Measurements from ENCODE around the gene CTRB1.
"Not testable (repeated sequence)": the region's sequence is repeated elsewhere in the genome, so short reads cannot be mapped to it uniquely, and the experiment has no call there.

CTRB1 gene

DNA sequence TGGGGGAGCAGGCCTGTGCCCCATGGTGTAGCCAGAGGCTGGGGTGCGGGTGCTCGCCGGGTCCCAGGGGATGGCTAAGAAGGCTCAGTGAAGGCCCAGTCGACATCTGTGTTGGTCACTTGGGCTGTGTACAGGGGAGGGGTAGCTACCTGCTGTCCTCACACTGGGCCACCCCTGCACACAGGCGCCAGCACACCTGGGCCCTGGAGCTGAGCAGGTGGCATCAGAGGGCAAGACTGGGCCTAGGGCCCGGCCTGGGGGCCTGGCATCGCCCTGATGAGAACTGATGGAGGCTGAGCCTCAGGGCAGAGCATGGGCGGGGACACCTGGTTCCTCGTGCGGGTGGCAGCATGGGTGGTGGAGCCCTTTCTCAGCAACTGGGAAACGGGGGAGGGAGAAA, 11.0 kb upstream of the CTRB1 start:
- ChIA-PET CTCF (no interaction called here), POLR2A (no interaction called here)
- TF ChIP-seq LEF1 (IDR thresholded peaks at IDR 0.05; ENCODE audit: borderline replicate concordance) (no peak), HDGF (IDR thresholded peaks at IDR 0.05; ENCODE audit: borderline replicate concordance) (no peak)
- DNase-seq (ENCODE audit: extremely low spot score), result no peak

GRCh38 chr16:75208242-75208825, 10.5 kb upstream of the CTRB1 start:
- TF ChIP-seq BHLHE40 (IDR thresholded peaks at IDR 0.05; ENCODE audit: borderline replicate concordance) (no peak), SUZ12 (IDR thresholded peaks at IDR 0.05) (no peak), ELF4 (IDR thresholded peaks at IDR 0.05) (no peak), ZNF384 (IDR thresholded peaks at IDR 0.05) (no peak), LEF1 (IDR thresholded peaks at IDR 0.05; ENCODE audit: borderline replicate concordance) (no peak), HDGF (IDR thresholded peaks at IDR 0.05; ENCODE audit: borderline replicate concordance) (no peak), FOXA1 (IDR thresholded peaks at IDR 0.05) (no peak), TARDBP (IDR thresholded peaks at IDR 0.05) (no peak), FOXM1 (IDR thresholded peaks at IDR 0.05; ENCODE audit: borderline replicate concordance) (no peak), L3MBTL2 (conservative IDR thresholded peaks at IDR 0.05) (no peak), NFRKB (IDR thresholded peaks at IDR 0.05) (no peak), SP1 (IDR thresholded peaks at IDR 0.05) (no peak), CTBP1 (IDR thresholded peaks at IDR 0.05; ENCODE audit: borderline replicate concordance) (no peak), FOXK2 (IDR thresholded peaks at IDR 0.05) (no peak), ARNT (IDR thresholded peaks at IDR 0.05) (no peak)
- TF ChIP-seq, protein P1, sequence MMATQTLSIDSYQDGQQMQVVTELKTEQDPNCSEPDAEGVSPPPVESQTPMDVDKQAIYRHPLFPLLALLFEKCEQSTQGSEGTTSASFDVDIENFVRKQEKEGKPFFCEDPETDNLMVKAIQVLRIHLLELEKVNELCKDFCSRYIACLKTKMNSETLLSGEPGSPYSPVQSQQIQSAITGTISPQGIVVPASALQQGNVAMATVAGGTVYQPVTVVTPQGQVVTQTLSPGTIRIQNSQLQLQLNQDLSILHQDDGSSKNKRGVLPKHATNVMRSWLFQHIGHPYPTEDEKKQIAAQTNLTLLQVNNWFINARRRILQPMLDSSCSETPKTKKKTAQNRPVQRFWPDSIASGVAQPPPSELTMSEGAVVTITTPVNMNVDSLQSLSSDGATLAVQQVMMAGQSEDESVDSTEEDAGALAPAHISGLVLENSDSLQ (IDR thresholded peaks at IDR 0.05), result no peak
- no peak for DNase-seq (ENCODE audit: extremely low spot score)
- CTCF ChIA-PET, result no interaction called here
- POLR2A ChIA-PET, result interaction anchor here (0.6 kb wide), 1 partner anchor 224 kb away, joined by 3 read pairs; no protein-coding TSS in a partner anchor

GRCh38 chr16:75208861-75209505, 9.8 kb upstream of the CTRB1 start:
- ChIA-PET CTCF (no interaction called here), POLR2A (interaction anchor here (0.6 kb wide), 1 partner anchor 224 kb away, joined by 3 read pairs; no protein-coding TSS in a partner anchor)
- DNase-seq (ENCODE audit: extremely low spot score), result no peak
- TF ChIP-seq BHLHE40 (IDR thresholded peaks at IDR 0.05; ENCODE audit: borderline replicate concordance), result no peak
- no peak for TF ChIP-seq ELF4 (IDR thresholded peaks at IDR 0.05)
- no peak for TF ChIP-seq FOXK2 (IDR thresholded peaks at IDR 0.05)
- TF ChIP-seq SUZ12 (IDR thresholded peaks at IDR 0.05), result no peak
- TF ChIP-seq SP1 (IDR thresholded peaks at IDR 0.05), result no peak
- TF ChIP-seq TARDBP (IDR thresholded peaks at IDR 0.05), result no peak
- no peak for TF ChIP-seq L3MBTL2 (conservative IDR thresholded peaks at IDR 0.05)
- TF ChIP-seq ARNT (IDR thresholded peaks at IDR 0.05), result no peak
- TF ChIP-seq LEF1 (IDR thresholded peaks at IDR 0.05; ENCODE audit: borderline replicate concordance), result no peak
- TF ChIP-seq, protein P1 (IDR thresholded peaks at IDR 0.05), result no peak
- no peak for TF ChIP-seq NFRKB (IDR thresholded peaks at IDR 0.05)
- no peak for TF ChIP-seq CTBP1 (IDR thresholded peaks at IDR 0.05; ENCODE audit: borderline replicate concordance)
- TF ChIP-seq FOXM1 (IDR thresholded peaks at IDR 0.05; ENCODE audit: borderline replicate concordance), result no peak
- TF ChIP-seq FOXA1 (IDR thresholded peaks at IDR 0.05), result no peak
- TF ChIP-seq HDGF (IDR thresholded peaks at IDR 0.05; ENCODE audit: borderline replicate concordance), result no peak

- POLR2A ChIA-PET; DNase-seq (ENCODE audit: extremely low spot score); CTCF ChIA-PET: not testable (repeated sequence)
Observed at GRCh38 chr16:75209514-75209913, 9.3 kb upstream of the CTRB1 start.

- no peak for TF ChIP-seq FOXM1 (IDR thresholded peaks at IDR 0.05; ENCODE audit: borderline replicate concordance)
- no peak for TF ChIP-seq LEF1 (IDR thresholded peaks at IDR 0.05; ENCODE audit: borderline replicate concordance)
- no peak for TF ChIP-seq L3MBTL2 (conservative IDR thresholded peaks at IDR 0.05)
- TF ChIP-seq HDGF (IDR thresholded peaks at IDR 0.05; ENCODE audit: borderline replicate concordance), result no peak
- TF ChIP-seq CTBP1 (IDR thresholded peaks at IDR 0.05; ENCODE audit: borderline replicate concordance), result no peak
- TF ChIP-seq, protein P1 (IDR thresholded peaks at IDR 0.05), result no peak
- TF ChIP-seq FOXK2 (IDR thresholded peaks at IDR 0.05), result no peak
- TF ChIP-seq ELF4 (IDR thresholded peaks at IDR 0.05), result no peak
- no peak for TF ChIP-seq SUZ12 (IDR thresholded peaks at IDR 0.05)
- TF ChIP-seq SP1 (IDR thresholded peaks at IDR 0.05), result no peak
- TF ChIP-seq TARDBP (IDR thresholded peaks at IDR 0.05), result no peak
- TF ChIP-seq ZNF384 (IDR thresholded peaks at IDR 0.05), result no peak
- ChIA-PET CTCF (no interaction called here), POLR2A (no interaction called here)
- DNase-seq (ENCODE audit: extremely low spot score), result no peak
Observed at GRCh38 chr16:75209944-75210343, 8.8 kb upstream of the CTRB1 start.

- CTCF ChIA-PET; DNase-seq (ENCODE audit: extremely low spot score); POLR2A ChIA-PET: not testable (repeated sequence)
Observed at GRCh38 chr16:75211286-75211685, 7.5 kb upstream of the CTRB1 start.

- CTCF ChIA-PET, result interaction anchor here (0.6 to 1.2 kb wide), 2 partner anchors 169 to 214 kb away, joined by 3 read pairs; no protein-coding TSS in a partner anchor
- no peak for DNase-seq (ENCODE audit: extremely low spot score)
- POLR2A ChIA-PET, result no interaction called here
- TF ChIP-seq CTBP1 (IDR thresholded peaks at IDR 0.05; ENCODE audit: borderline replicate concordance) (no peak), SP1 (IDR thresholded peaks at IDR 0.05) (no peak), BHLHE40 (IDR thresholded peaks at IDR 0.05; ENCODE audit: borderline replicate concordance) (no peak), FOXK2 (IDR thresholded peaks at IDR 0.05) (no peak), ARNT (IDR thresholded peaks at IDR 0.05) (no peak), LEF1 (IDR thresholded peaks at IDR 0.05; ENCODE audit: borderline replicate concordance) (no peak), HDGF (IDR thresholded peaks at IDR 0.05; ENCODE audit: borderline replicate concordance) (no peak), TARDBP (IDR thresholded peaks at IDR 0.05) (no peak), ELF4 (IDR thresholded peaks at IDR 0.05) (no peak), FOXA1 (IDR thresholded peaks at IDR 0.05) (no peak), ZNF384 (IDR thresholded peaks at IDR 0.05) (no peak), L3MBTL2 (conservative IDR thresholded peaks at IDR 0.05) (no peak), NFRKB (IDR thresholded peaks at IDR 0.05) (no peak), SUZ12 (IDR thresholded peaks at IDR 0.05) (no peak), FOXM1 (IDR thresholded peaks at IDR 0.05; ENCODE audit: borderline replicate concordance) (no peak)
- TF ChIP-seq, protein P1 (IDR thresholded peaks at IDR 0.05), result no peak
Observed at GRCh38 chr16:75216127-75216526, 2.7 kb upstream of the CTRB1 start.

Data from HEK293T (cell line).